ENCODE data around the gene HHAT.

The HHAT gene

GRCh38 chr1:210597555-210598134 lies 268.9 kb downstream of the HHAT start:
- Histone ChIP-seq H3K14ac (ENCODE audit: low read length in 2 of 2) (peak overlapping the region in 1 of 2 experiments; percentile 18), H3K27ac (ENCODE audit: low read length, poor library complexity, severe bottlenecking) (peak overlapping the region; percentile 97), H3K9ac (ENCODE audit: low read length) (peak overlapping the region; percentile 85), H4K91ac (ENCODE audit: low read length) (peak overlapping the region; percentile 94), H3K4me1 (ENCODE audit: control insufficient read depth, insufficient read depth, low read depth, low read length) (peaks cover 15% of the 10 kb centered on the region), H3K9me3 (ENCODE audit: control insufficient read depth, low read length) (no peaks in the 10 kb centered on the region), H2BK15ac (ENCODE audit: low read depth, poor library complexity, severe bottlenecking) (peak overlapping the region; percentile 86), H3K4me2 (ENCODE audit: low read length, poor library complexity, severe bottlenecking) (peak overlapping the region; percentile 19), H2BK5ac (ENCODE audit: low read depth, low read length, poor library complexity, severe bottlenecking) (peak overlapping the region; percentile 97), H2AK5ac (ENCODE audit: low read length, severe bottlenecking) (peak overlapping the region; percentile 100), H2AFZ (ENCODE audit: low read depth, low read length) (peak overlapping the region; percentile 69), H3K4me3 (ENCODE audit: insufficient read depth in 1 of 2, low read depth in 1 of 2, low read length in 2 of 2) (peak overlapping the region in 1 of 2 experiments; percentile 50), H3K79me1 (replicated peaks; ENCODE audit: low read length, poor library complexity, severe bottlenecking) (peaks cover 1% of the 10 kb centered on the region), H2BK12ac (ENCODE audit: low read length in 2 of 2) (peak overlapping the region; percentile 97 to 100), H2BK120ac (ENCODE audit: low read depth, low read length) (peak overlapping the region; percentile 89), H3K23ac (ENCODE audit: low read length in 2 of 2) (no peak overlapping the region), H3K18ac (ENCODE audit: low read depth in 1 of 2, low read length in 2 of 2) (peak overlapping the region; percentile 98 to 99), H3K27me3 (ENCODE audit: control insufficient read depth in 1 of 2, insufficient read depth in 1 of 2, low read length in 2 of 2) (no peaks in the 10 kb centered on the region), H4K8ac (ENCODE audit: low read length) (peak overlapping the region; percentile 94), H3K36me3 (ENCODE audit: control insufficient read depth in 1 of 2, insufficient read depth in 2 of 2, low read depth in 1 of 2, low read length in 2 of 2) (no peaks in the 10 kb centered on the region), H3K4ac (ENCODE audit: low read depth in 1 of 2, low read length in 2 of 2) (peak overlapping the region; percentile 75 to 96)
- WGBS = 7% methylated on average over 1 of the region's 1 CpG
- peak; percentile 95 for DNase-seq

- H4K8ac ChIP-seq (ENCODE audit: low read length) = peak overlapping the region; percentile 2
- H3K9ac ChIP-seq (ENCODE audit: low read length) = peak overlapping the region; percentile 85
- peaks cover 15% of the 10 kb centered on the region for H3K4me1 ChIP-seq (ENCODE audit: control insufficient read depth, insufficient read depth, low read depth, low read length)
- no peaks in the 10 kb centered on the region for H3K9me3 ChIP-seq (ENCODE audit: control insufficient read depth, low read length)
- H3K79me1 ChIP-seq (replicated peaks; ENCODE audit: low read length, poor library complexity, severe bottlenecking) = peaks cover 3% of the 10 kb centered on the region
- peak overlapping the region; percentile 89 for H2BK120ac ChIP-seq (ENCODE audit: low read depth, low read length)
- 0% methylated on average over 2 of the region's 3 CpGs for WGBS
- peak; percentile 97 for DNase-seq
- H3K27me3 ChIP-seq (ENCODE audit: control insufficient read depth in 1 of 2, insufficient read depth in 1 of 2, low read length in 2 of 2) = no peaks in the 10 kb centered on the region
- no peak overlapping the region for H3K14ac ChIP-seq (ENCODE audit: low read length in 2 of 2)
- H2AK5ac ChIP-seq (ENCODE audit: low read length, severe bottlenecking) = peak overlapping the region; percentile 74
- peak overlapping the region; percentile 19 for H2BK15ac ChIP-seq (ENCODE audit: low read depth, poor library complexity, severe bottlenecking)
- H4K91ac ChIP-seq (ENCODE audit: low read length) = no peak overlapping the region
- no peaks in the 10 kb centered on the region for H3K36me3 ChIP-seq (ENCODE audit: control insufficient read depth in 1 of 2, insufficient read depth in 2 of 2, low read depth in 1 of 2, low read length in 2 of 2)
- peak overlapping the region in 1 of 2 experiments; percentile 5 for H3K4me3 ChIP-seq (ENCODE audit: insufficient read depth in 1 of 2, low read depth in 1 of 2, low read length in 2 of 2)
- H3K4ac ChIP-seq (ENCODE audit: low read depth in 1 of 2, low read length in 2 of 2) = peak overlapping the region in 1 of 2 experiments; percentile 75
- no peak overlapping the region for H2AFZ ChIP-seq (ENCODE audit: low read depth, low read length)
- H3K27ac ChIP-seq (ENCODE audit: low read length, poor library complexity, severe bottlenecking) = peak overlapping the region; percentile 97
- H3K18ac ChIP-seq (ENCODE audit: low read depth in 1 of 2, low read length in 2 of 2) = peak overlapping the region in 1 of 2 experiments; percentile 98
- peak overlapping the region; percentile 80 for H2BK5ac ChIP-seq (ENCODE audit: low read depth, low read length, poor library complexity, severe bottlenecking)
- H2BK12ac ChIP-seq (ENCODE audit: low read length in 2 of 2) = peak overlapping the region in 1 of 2 experiments; percentile 40
- no peak overlapping the region for H3K23ac ChIP-seq (ENCODE audit: low read length in 2 of 2)
- H3K4me2 ChIP-seq (ENCODE audit: low read length, poor library complexity, severe bottlenecking) = peak overlapping the region; percentile 19
These were observed 269.5 kb downstream of the HHAT start for GRCh38 chr1:210598135-210598652.

GRCh38 chr1:210600421-210601159 lies 271.9 kb downstream of the HHAT start:
- Histone ChIP-seq H4K8ac (ENCODE audit: low read length) (no peak overlapping the region), H3K18ac (ENCODE audit: low read depth in 1 of 2, low read length in 2 of 2) (no peak overlapping the region), H2BK15ac (ENCODE audit: low read depth, poor library complexity, severe bottlenecking) (no peak overlapping the region), H3K27ac (ENCODE audit: low read length, poor library complexity, severe bottlenecking) (peak overlapping the region; percentile 15), H3K23ac (ENCODE audit: low read length in 2 of 2) (no peak overlapping the region), H3K4me1 (ENCODE audit: control insufficient read depth, insufficient read depth, low read depth, low read length) (peaks cover 15% of the 10 kb centered on the region), H3K79me1 (replicated peaks; ENCODE audit: low read length, poor library complexity, severe bottlenecking) (peaks cover 3% of the 10 kb centered on the region), H2BK12ac (ENCODE audit: low read length in 2 of 2) (peak overlapping the region in 1 of 2 experiments; percentile 70), H3K4me3 (ENCODE audit: insufficient read depth in 1 of 2, low read depth in 1 of 2, low read length in 2 of 2) (no peak overlapping the region), H3K27me3 (ENCODE audit: control insufficient read depth in 1 of 2, insufficient read depth in 1 of 2, low read length in 2 of 2) (no peaks in the 10 kb centered on the region), H3K14ac (ENCODE audit: low read length in 2 of 2) (no peak overlapping the region), H4K91ac (ENCODE audit: low read length) (peak overlapping the region; percentile 41), H3K9me3 (ENCODE audit: control insufficient read depth, low read length) (no peaks in the 10 kb centered on the region), H3K4me2 (ENCODE audit: low read length, poor library complexity, severe bottlenecking) (no peak overlapping the region), H3K4ac (ENCODE audit: low read depth in 1 of 2, low read length in 2 of 2) (no peak overlapping the region), H2BK5ac (ENCODE audit: low read depth, low read length, poor library complexity, severe bottlenecking) (no peak overlapping the region), H2AK5ac (ENCODE audit: low read length, severe bottlenecking) (no peak overlapping the region), H2BK120ac (ENCODE audit: low read depth, low read length) (no peak overlapping the region), H3K36me3 (ENCODE audit: control insufficient read depth in 1 of 2, insufficient read depth in 2 of 2, low read depth in 1 of 2, low read length in 2 of 2) (no peaks in the 10 kb centered on the region), H2AFZ (ENCODE audit: low read depth, low read length) (no peak overlapping the region), H3K9ac (ENCODE audit: low read length) (no peak overlapping the region)
- 75% methylated on average over 5 of the region's 5 CpGs for WGBS
- DNase-seq = no peak

GRCh38 chr1:210603123-210603522 lies 274.4 kb downstream of the HHAT start:
- Histone ChIP-seq H3K4me2 (ENCODE audit: low read length, poor library complexity, severe bottlenecking) (no peak overlapping the region), H3K4ac (ENCODE audit: low read depth in 1 of 2, low read length in 2 of 2) (no peak overlapping the region), H2BK120ac (ENCODE audit: low read depth, low read length) (no peak overlapping the region), H3K9me3 (ENCODE audit: control insufficient read depth, low read length) (peaks cover 6% of the 10 kb centered on the region), H2BK12ac (ENCODE audit: low read length in 2 of 2) (no peak overlapping the region), H4K8ac (ENCODE audit: low read length) (no peak overlapping the region), H3K4me1 (ENCODE audit: control insufficient read depth, insufficient read depth, low read depth, low read length) (peaks cover 4% of the 10 kb centered on the region), H3K36me3 (ENCODE audit: control insufficient read depth in 1 of 2, insufficient read depth in 2 of 2, low read depth in 1 of 2, low read length in 2 of 2) (no peaks in the 10 kb centered on the region), H3K18ac (ENCODE audit: low read depth in 1 of 2, low read length in 2 of 2) (no peak overlapping the region), H3K9ac (ENCODE audit: low read length) (no peak overlapping the region), H2AFZ (ENCODE audit: low read depth, low read length) (no peak overlapping the region), H2BK5ac (ENCODE audit: low read depth, low read length, poor library complexity, severe bottlenecking) (no peak overlapping the region), H3K23ac (ENCODE audit: low read length in 2 of 2) (no peak overlapping the region), H3K14ac (ENCODE audit: low read length in 2 of 2) (no peak overlapping the region), H2AK5ac (ENCODE audit: low read length, severe bottlenecking) (no peak overlapping the region), H2BK15ac (ENCODE audit: low read depth, poor library complexity, severe bottlenecking) (no peak overlapping the region), H4K91ac (ENCODE audit: low read length) (no peak overlapping the region), H3K4me3 (ENCODE audit: insufficient read depth in 1 of 2, low read depth in 1 of 2, low read length in 2 of 2) (no peak overlapping the region), H3K79me1 (replicated peaks; ENCODE audit: low read length, poor library complexity, severe bottlenecking) (peaks cover 4% of the 10 kb centered on the region), H3K27ac (ENCODE audit: low read length, poor library complexity, severe bottlenecking) (no peak overlapping the region), H3K27me3 (ENCODE audit: control insufficient read depth in 1 of 2, insufficient read depth in 1 of 2, low read length in 2 of 2) (no peaks in the 10 kb centered on the region)
- no peak for DNase-seq
- whole genome bisulfite sequencing = 93% methylated on average over 3 of the region's 4 CpGs

Measured in mesenchymal stem cell (in vitro differentiated cells and primary cell).